ENCODE results near the gene RASGRF2.

GRCh38 chr5:81093536-81094196 is 133.5 kb downstream of the RASGRF2 start:
- TF ChIP-seq, protein P1, sequence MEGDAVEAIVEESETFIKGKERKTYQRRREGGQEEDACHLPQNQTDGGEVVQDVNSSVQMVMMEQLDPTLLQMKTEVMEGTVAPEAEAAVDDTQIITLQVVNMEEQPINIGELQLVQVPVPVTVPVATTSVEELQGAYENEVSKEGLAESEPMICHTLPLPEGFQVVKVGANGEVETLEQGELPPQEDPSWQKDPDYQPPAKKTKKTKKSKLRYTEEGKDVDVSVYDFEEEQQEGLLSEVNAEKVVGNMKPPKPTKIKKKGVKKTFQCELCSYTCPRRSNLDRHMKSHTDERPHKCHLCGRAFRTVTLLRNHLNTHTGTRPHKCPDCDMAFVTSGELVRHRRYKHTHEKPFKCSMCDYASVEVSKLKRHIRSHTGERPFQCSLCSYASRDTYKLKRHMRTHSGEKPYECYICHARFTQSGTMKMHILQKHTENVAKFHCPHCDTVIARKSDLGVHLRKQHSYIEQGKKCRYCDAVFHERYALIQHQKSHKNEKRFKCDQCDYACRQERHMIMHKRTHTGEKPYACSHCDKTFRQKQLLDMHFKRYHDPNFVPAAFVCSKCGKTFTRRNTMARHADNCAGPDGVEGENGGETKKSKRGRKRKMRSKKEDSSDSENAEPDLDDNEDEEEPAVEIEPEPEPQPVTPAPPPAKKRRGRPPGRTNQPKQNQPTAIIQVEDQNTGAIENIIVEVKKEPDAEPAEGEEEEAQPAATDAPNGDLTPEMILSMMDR (IDR thresholded peaks at IDR 0.05; ENCODE audit: insufficient read depth, low read length), result no peak
- TF ChIP-seq GABPA (IDR thresholded peaks at IDR 0.05; ENCODE audit: low read depth), result no peak
- TF ChIP-seq POLR2AphosphoS5 (IDR thresholded peaks at IDR 0.05; ENCODE audit: low read depth), result no peak
- TF ChIP-seq, protein P2, sequence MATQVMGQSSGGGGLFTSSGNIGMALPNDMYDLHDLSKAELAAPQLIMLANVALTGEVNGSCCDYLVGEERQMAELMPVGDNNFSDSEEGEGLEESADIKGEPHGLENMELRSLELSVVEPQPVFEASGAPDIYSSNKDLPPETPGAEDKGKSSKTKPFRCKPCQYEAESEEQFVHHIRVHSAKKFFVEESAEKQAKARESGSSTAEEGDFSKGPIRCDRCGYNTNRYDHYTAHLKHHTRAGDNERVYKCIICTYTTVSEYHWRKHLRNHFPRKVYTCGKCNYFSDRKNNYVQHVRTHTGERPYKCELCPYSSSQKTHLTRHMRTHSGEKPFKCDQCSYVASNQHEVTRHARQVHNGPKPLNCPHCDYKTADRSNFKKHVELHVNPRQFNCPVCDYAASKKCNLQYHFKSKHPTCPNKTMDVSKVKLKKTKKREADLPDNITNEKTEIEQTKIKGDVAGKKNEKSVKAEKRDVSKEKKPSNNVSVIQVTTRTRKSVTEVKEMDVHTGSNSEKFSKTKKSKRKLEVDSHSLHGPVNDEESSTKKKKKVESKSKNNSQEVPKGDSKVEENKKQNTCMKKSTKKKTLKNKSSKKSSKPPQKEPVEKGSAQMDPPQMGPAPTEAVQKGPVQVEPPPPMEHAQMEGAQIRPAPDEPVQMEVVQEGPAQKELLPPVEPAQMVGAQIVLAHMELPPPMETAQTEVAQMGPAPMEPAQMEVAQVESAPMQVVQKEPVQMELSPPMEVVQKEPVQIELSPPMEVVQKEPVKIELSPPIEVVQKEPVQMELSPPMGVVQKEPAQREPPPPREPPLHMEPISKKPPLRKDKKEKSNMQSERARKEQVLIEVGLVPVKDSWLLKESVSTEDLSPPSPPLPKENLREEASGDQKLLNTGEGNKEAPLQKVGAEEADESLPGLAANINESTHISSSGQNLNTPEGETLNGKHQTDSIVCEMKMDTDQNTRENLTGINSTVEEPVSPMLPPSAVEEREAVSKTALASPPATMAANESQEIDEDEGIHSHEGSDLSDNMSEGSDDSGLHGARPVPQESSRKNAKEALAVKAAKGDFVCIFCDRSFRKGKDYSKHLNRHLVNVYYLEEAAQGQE (IDR thresholded peaks at IDR 0.05; ENCODE audit: insufficient replicate concordance, low read depth), result no peak
- no peak for TF ChIP-seq SPI1 (IDR thresholded peaks at IDR 0.05; ENCODE audit: borderline replicate concordance, low read depth)
